Endothelial cell of umbilical vein (primary cell): ENCODE measurements around the gene GPR82. TPM values are rescaled to one million over a fixed set of nuclear protein-coding genes. Genes with fewer than 3 reads are reported as not detected.

ENCODE experiments used
- BruUV-seq: library from RNA; stranded (reverse); fragments of 400-500 nt; replicated peaks from 2 replicates; lab custom pipeline; 2021; lab: Mats Ljungman, UMichigan
- CTCF ChIA-PET: fragments of 300-600, 350-600 bp; sonication (Branson Sonifier 250); formaldehyde crosslinking; loops from one replicate; lab custom pipeline; 2021; ENCODE audit warnings: antibody characterized with exemption, inconsistent platforms; lab: Charles Lee
- POLR2A ChIA-PET: fragments of 300-600, 350-600 bp; sonication (Branson Sonifier 250); formaldehyde crosslinking; loops from one replicate; lab custom pipeline; 2021; ENCODE audit warnings: antibody characterized with exemption, inconsistent platforms; lab: Charles Lee
- DNase-seq: peaks from one replicate; pipeline ENCODE4 v3.0.0-alpha.2; 2011; ENCODE audit warnings: low read depth, low spot score
- FAIRE-seq: peaks from 2 replicates; lab custom pipeline; 2011; peaks lifted over from hg19 to GRCh38; lab: Jason Lieb, UNC
- H2AFZ ChIP-seq: 2 replicates; pipeline ENCODE4 v1.6.0; 2012; ENCODE audit warnings: low read depth, low read length, control low read depth, inconsistent platforms
- H3K27ac ChIP-seq: 2 replicates; pipeline ENCODE4 v1.5.1; 2011; ENCODE audit warnings: low read depth, mild to moderate bottlenecking, control low read depth, low read length, moderate library complexity; ENCODE audit not compliant: insufficient read depth
- H3K27me3 ChIP-seq, 2 experiments: 2 replicates each; pipeline versions ENCODE4 v1.6.0 to v1.6.1; 2011; ENCODE audit warnings: low read length in 2 of 2, mixed read lengths in 1 of 2; ENCODE audit not compliant: control insufficient read depth in 2 of 2, insufficient read depth in 2 of 2
- H3K36me3 ChIP-seq, 2 experiments: 2 replicates in 1 of 2; 3 replicates in 1 of 2; pipeline ENCODE4 v1.5.1; 2011; ENCODE audit warnings: low read length in 2 of 2, mild to moderate bottlenecking in 1 of 2, moderate library complexity in 1 of 2; ENCODE audit not compliant: control insufficient read depth in 2 of 2, insufficient read depth in 2 of 2; ENCODE audit errors: extremely low read depth in 1 of 2
- H3K4me1 ChIP-seq: 3 replicates; pipeline ENCODE4 v1.5.1; 2011; ENCODE audit warnings: mild to moderate bottlenecking, low read length; ENCODE audit not compliant: control insufficient read depth, insufficient read depth; ENCODE audit errors: extremely low read depth
- H3K4me2 ChIP-seq: 2 replicates; pipeline ENCODE4 v1.6.1; 2011; ENCODE audit warnings: low read length, control low read depth, mixed read lengths; ENCODE audit not compliant: insufficient read depth
- H3K4me3 ChIP-seq, 3 experiments: fragments of 200-600 bp in 1 of 3; sonication (generic), shearing (Covaris generic) in 1 of 3; replicated peaks in 1 of 3; 2 replicates each; pipeline ENCODE4 v1.5.1; 2011 to 2016; ENCODE audit warnings: control low read depth in 3 of 3, low read length in 3 of 3, mild to moderate bottlenecking in 2 of 3, inconsistent platforms in 1 of 3, low read depth in 1 of 3, moderate library complexity in 1 of 3; ENCODE audit not compliant: insufficient read depth in 1 of 3
- H3K79me2 ChIP-seq: 2 replicates; pipeline ENCODE4 v1.6.0; 2012; ENCODE audit warnings: low read length, inconsistent platforms; ENCODE audit not compliant: control insufficient read depth, insufficient read depth
- H3K9ac ChIP-seq: replicated peaks from 2 replicates; pipeline ENCODE3; 2011; ENCODE audit warnings: low read length, control low read depth; ENCODE audit not compliant: insufficient read depth; ENCODE audit errors: extremely low read depth
- H3K9me1 ChIP-seq: replicated peaks from 3 replicates; pipeline ENCODE4 v1.6.0; 2011; ENCODE audit warnings: mild to moderate bottlenecking, low read length; ENCODE audit not compliant: control insufficient read depth, insufficient read depth; ENCODE audit errors: extremely low read depth
- H3K9me3 ChIP-seq: replicated peaks from 2 replicates; pipeline ENCODE4 v1.5.1; 2012; ENCODE audit warnings: low read length, inconsistent platforms; ENCODE audit not compliant: control insufficient read depth, insufficient read depth
- H4K20me1 ChIP-seq: replicated peaks from 2 replicates; pipeline ENCODE3; 2011; ENCODE audit warnings: mild to moderate bottlenecking, low read length; ENCODE audit not compliant: control insufficient read depth, insufficient read depth; ENCODE audit errors: extremely low read depth
- EZH2 ChIP-seq: IDR thresholded peaks from 2 replicates; pipeline ENCODE4 v1.6.1; 2012; ENCODE audit warnings: borderline replicate concordance, low read depth, mild to moderate bottlenecking, moderate library complexity, low read length, inconsistent platforms; ENCODE audit not compliant: severe bottlenecking
- FOS ChIP-seq: IDR thresholded peaks from 2 replicates; pipeline ENCODE4 v1.6.1; 2011; ENCODE audit warnings: mild to moderate bottlenecking, low read length, moderate library complexity, borderline replicate concordance; ENCODE audit not compliant: insufficient read depth
- GATA2 ChIP-seq: IDR thresholded peaks from 2 replicates; pipeline ENCODE4 v1.7.0; 2011; ENCODE audit warnings: low read depth, mild to moderate bottlenecking, moderate library complexity, mixed read lengths, low read length; ENCODE audit not compliant: insufficient read length, insufficient read depth
- JUN ChIP-seq: IDR thresholded peaks from 2 replicates; pipeline ENCODE4 v1.6.1; 2011; ENCODE audit warnings: borderline replicate concordance, low read depth; ENCODE audit not compliant: insufficient read length, insufficient read depth
- MYC ChIP-seq: IDR thresholded peaks from one replicate; pipeline ENCODE4 v1.6.1; 2011; ENCODE audit warnings: mild to moderate bottlenecking, low read depth, low read length
- POLR2A ChIP-seq: IDR thresholded peaks from 2 replicates; pipeline ENCODE4 v1.6.1; 2012; ENCODE audit warnings: low read depth, mild to moderate bottlenecking, control low read depth, low read length
- POLR2AphosphoS5 ChIP-seq: IDR thresholded peaks from 2 replicates; pipeline ENCODE4 v1.6.1; 2012; ENCODE audit warnings: low read depth, mild to moderate bottlenecking, control low read depth, low read length, moderate library complexity; ENCODE audit not compliant: insufficient read depth
- dilution Hi-C: fragments of 300-500 bp; cut with MboI; formaldehyde crosslinking; loops from one replicate; pipeline ENCODE4 v1.15.0; 2019; ENCODE audit warnings: low sequenced_read_pairs; ENCODE audit not compliant: extremely low pct_ligation_motif_present
- intact Hi-C: fragments of 100-400 bp; cut with micrococcal nuclease; formaldehyde crosslinking; loops from one replicate; pipeline ENCODE4 v1.10.0; 2022
- polyA plus RNA-seq, 4 experiments: library from polyadenylated mRNA; depleted of rRNA in 3 of 4; stranded (reverse) in 3 of 4; unstranded in 1 of 4; fragments of >200 nt; gene quantifications; 2 replicates each; pipeline versions ENCODE4 v1.2.1 to v1.2.3, GENCODE V29; 2011 to 2012; ENCODE audit warnings: missing spikeins in 1 of 4
- total RNA-seq: library from RNA; stranded (reverse); gene quantifications from 2 replicates; pipeline ENCODE4 v1.2.3, GENCODE V29; 2021
- TF ChIP-seq, protein P1 (sequence below): IDR thresholded peaks from 2 replicates; pipeline ENCODE4 v1.6.1; 2011; ENCODE audit not compliant: insufficient read depth, insufficient read length
- TF ChIP-seq, protein P2 (sequence below), 2 donors: IDR thresholded peaks; 1 replicate in 1 of 2; 2 replicates in 1 of 2; pipeline ENCODE4 v1.5.1; 2011; ENCODE audit warnings: low read length in 2 of 2, mild to moderate bottlenecking in 2 of 2, moderate library complexity in 2 of 2, control low read depth in 1 of 2, inconsistent platforms in 1 of 2, low read depth in 1 of 2; ENCODE audit not compliant: insufficient read depth in 1 of 2; ENCODE audit errors: extremely low read depth in 1 of 2

GPR82 gene
- total and polyA plus RNA-seq, 2 donors (not counting 3 experiments of a cell fraction or from before 2014, with no cell fraction given): not detected

DNA sequence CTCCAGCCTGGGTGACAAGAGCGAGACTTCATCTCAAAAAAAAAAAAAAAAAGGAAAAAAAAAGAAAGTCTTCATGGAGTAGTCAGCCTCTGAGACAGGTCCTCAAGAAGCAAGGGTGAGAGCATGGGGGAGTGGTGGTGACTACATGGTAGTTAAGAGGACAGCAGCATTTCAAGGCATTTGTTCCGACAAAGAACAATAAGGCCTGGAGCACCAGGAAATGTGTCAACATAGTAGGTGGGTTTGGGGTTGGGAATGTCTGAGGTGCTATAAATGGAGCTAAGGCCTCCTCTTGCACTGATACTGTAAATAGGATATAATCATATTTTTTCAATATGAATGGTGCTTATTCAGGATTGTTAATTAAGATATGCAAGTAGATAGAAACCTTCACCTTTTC is 34.4 kb downstream of the GPR82 start:
- H3K79me2 ChIP-seq: no peaks in the 10 kb centered on the region
- ChIA-PET POLR2A (no interaction called here), CTCF (interaction anchor here (1.2 to 3.0 kb wide), 4 partner anchors 137 to 481 kb away, joined by 3 to 35 read pairs (median 10); no protein-coding TSS in a partner anchor)
- no peak overlapping the region for H3K4me3 ChIP-seq
- H3K27ac ChIP-seq: no peak overlapping the region
- H4K20me1 ChIP-seq: no peaks in the 10 kb centered on the region
- BruUV-seq: no TSS peak
- no peak overlapping the region for H2AFZ ChIP-seq
- H3K9ac ChIP-seq: no peak overlapping the region
- H3K27me3 ChIP-seq: no peaks in the 10 kb centered on the region
- peaks cover 2% of the 10 kb centered on the region for H3K4me1 ChIP-seq
- dilution Hi-C loops: no loop called here
- H3K9me3 ChIP-seq: no peaks in the 10 kb centered on the region
- H3K9me1 ChIP-seq: no peaks in the 10 kb centered on the region
- no peak for TF ChIP-seq EZH2
- no peak for TF ChIP-seq JUN
- no peak for TF ChIP-seq GATA2
- TF ChIP-seq POLR2A: no peak
- TF ChIP-seq FOS: no peak
- no peak for TF ChIP-seq POLR2AphosphoS5
- TF ChIP-seq MYC: no peak
- TF ChIP-seq, protein P1, sequence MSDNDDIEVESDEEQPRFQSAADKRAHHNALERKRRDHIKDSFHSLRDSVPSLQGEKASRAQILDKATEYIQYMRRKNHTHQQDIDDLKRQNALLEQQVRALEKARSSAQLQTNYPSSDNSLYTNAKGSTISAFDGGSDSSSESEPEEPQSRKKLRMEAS: no peak
- TF ChIP-seq, protein P2, sequence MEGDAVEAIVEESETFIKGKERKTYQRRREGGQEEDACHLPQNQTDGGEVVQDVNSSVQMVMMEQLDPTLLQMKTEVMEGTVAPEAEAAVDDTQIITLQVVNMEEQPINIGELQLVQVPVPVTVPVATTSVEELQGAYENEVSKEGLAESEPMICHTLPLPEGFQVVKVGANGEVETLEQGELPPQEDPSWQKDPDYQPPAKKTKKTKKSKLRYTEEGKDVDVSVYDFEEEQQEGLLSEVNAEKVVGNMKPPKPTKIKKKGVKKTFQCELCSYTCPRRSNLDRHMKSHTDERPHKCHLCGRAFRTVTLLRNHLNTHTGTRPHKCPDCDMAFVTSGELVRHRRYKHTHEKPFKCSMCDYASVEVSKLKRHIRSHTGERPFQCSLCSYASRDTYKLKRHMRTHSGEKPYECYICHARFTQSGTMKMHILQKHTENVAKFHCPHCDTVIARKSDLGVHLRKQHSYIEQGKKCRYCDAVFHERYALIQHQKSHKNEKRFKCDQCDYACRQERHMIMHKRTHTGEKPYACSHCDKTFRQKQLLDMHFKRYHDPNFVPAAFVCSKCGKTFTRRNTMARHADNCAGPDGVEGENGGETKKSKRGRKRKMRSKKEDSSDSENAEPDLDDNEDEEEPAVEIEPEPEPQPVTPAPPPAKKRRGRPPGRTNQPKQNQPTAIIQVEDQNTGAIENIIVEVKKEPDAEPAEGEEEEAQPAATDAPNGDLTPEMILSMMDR (IDR thresholded peaks at IDR 0.05; ENCODE audit: extremely low read depth in 1 of 2, insufficient read depth in 1 of 2, low read depth in 1 of 2, low read length in 2 of 2): no peak
- no peak overlapping the region for H3K4me2 ChIP-seq
- peak; percentile 66 for FAIRE-seq
- peak; percentile 33 for DNase-seq
- H3K36me3 ChIP-seq: no peaks in the 10 kb centered on the region
- intact Hi-C loops: loop anchor here (10.0 kb wide), 1 partner anchor 484 kb away; no protein-coding TSS in a partner anchor
